Esophagus (tissue), 2 donors: ENCODE data around the gene IFI27. TPM values are rescaled to one million over a fixed set of nuclear protein-coding genes. Genes with fewer than 3 reads are reported as not detected.
"Not testable (repeated sequence)": the region's sequence is repeated elsewhere in the genome, so short reads cannot be mapped to it uniquely, and the experiment has no call there.

Source experiments
- H3K27ac ChIP-seq, 2 donors: one replicate each; pipeline ENCODE4 v1.5.1; 2013; ENCODE audit warnings: low read depth in 2 of 2, mild to moderate bottlenecking in 2 of 2, inconsistent platforms in 1 of 2, low read length in 1 of 2, moderate library complexity in 1 of 2
- H3K27me3 ChIP-seq, 2 donors: one replicate each; pipeline ENCODE4 v1.6.1; 2013; ENCODE audit warnings: low read length in 2 of 2, control low read depth in 1 of 2, mild to moderate bottlenecking in 1 of 2; ENCODE audit not compliant: insufficient read depth in 2 of 2, control insufficient read depth in 1 of 2
- H3K36me3 ChIP-seq, 2 donors: one replicate each; pipeline ENCODE4 v1.6.1; 2013; ENCODE audit warnings: low read length in 1 of 2; ENCODE audit not compliant: control insufficient read depth in 2 of 2, insufficient read depth in 2 of 2
- H3K4me1 ChIP-seq, 2 donors: one replicate each; pipeline ENCODE4 v1.6.1; 2013; ENCODE audit warnings: low read length in 1 of 2; ENCODE audit not compliant: control insufficient read depth in 2 of 2, insufficient read depth in 2 of 2
- H3K4me3 ChIP-seq, 2 donors: one replicate each; pipeline ENCODE4 v1.5.1; 2013; ENCODE audit warnings: low read length in 2 of 2, mild to moderate bottlenecking in 2 of 2, low read depth in 1 of 2, moderate library complexity in 1 of 2
- H3K9me3 ChIP-seq, 2 donors: one replicate each; pipeline ENCODE4 v1.6.1; 2013; ENCODE audit warnings: mild to moderate bottlenecking in 2 of 2, low read depth in 1 of 2, low read length in 1 of 2, moderate library complexity in 1 of 2; ENCODE audit not compliant: control insufficient read depth in 2 of 2, insufficient read depth in 1 of 2
- WGBS, 2 donors: extraction: QIAGEN DNeasy Blood & Tissue Kit; methylation state at CpG; one replicate each; pipeline ENCODE4 v1.1.7; 2013; 5-methylcytosine and 5-hydroxymethylcytosine counted together
- polyA plus RNA-seq, 2 donors: library from polyadenylated mRNA; stranded (reverse); fragments of 200-250 nt; gene quantifications; one replicate each; pipeline ENCODE4 v1.2.3, GENCODE V29; 2013
- donor health status: healthy with polysubstance abuse.
- donor health status: Bipolar disorder and iron deficiency.

IFI27 gene
- polyA plus RNA-seq, 2 donors = 155 to 478 TPM

- no peaks in the 10 kb centered on the region for H3K27me3 ChIP-seq
- H3K9me3 ChIP-seq = no peaks in the 10 kb centered on the region
- 67 to 70% methylated on average over 3 of the region's 3 CpGs for WGBS, 2 donors
- no peak overlapping the region for H3K27ac ChIP-seq
- H3K36me3 ChIP-seq = no peaks in the 10 kb centered on the region
- H3K4me1 ChIP-seq = peaks cover 0 to 5% of the 10 kb centered on the region in 2 donors
- H3K4me3 ChIP-seq = no peak overlapping the region
Observed at GRCh38 chr14:94142247-94142646, 31.7 kb downstream of the IFI27 start.

- Histone ChIP-seq H3K27me3 (no peaks in the 10 kb centered on the region), H3K27ac (no peak overlapping the region), H3K4me1 (peaks cover 0 to 5% of the 10 kb centered on the region in 2 donors), H3K36me3 (no peaks in the 10 kb centered on the region), H3K4me3 (no peak overlapping the region), H3K9me3 (no peaks in the 10 kb centered on the region)
- WGBS, 2 donors = 93 to 95% methylated on average over 1 of the region's 1 CpG
Observed at GRCh38 chr14:94142836-94143235, 32.3 kb downstream of the IFI27 start.

GRCh38 chr14:94143239-94143638 lies 32.7 kb downstream of the IFI27 start:
- no peaks in the 10 kb centered on the region for H3K36me3 ChIP-seq
- WGBS, 2 donors = 75% methylated on average over 3 of the region's 3 CpGs
- H3K9me3 ChIP-seq = no peaks in the 10 kb centered on the region
- H3K27ac ChIP-seq = no peak overlapping the region
- H3K4me3 ChIP-seq = no peak overlapping the region
- peaks cover 0 to 5% of the 10 kb centered on the region in 2 donors for H3K4me1 ChIP-seq
- no peaks in the 10 kb centered on the region for H3K27me3 ChIP-seq

- no peaks in the 10 kb centered on the region for H3K9me3 ChIP-seq
Observed at GRCh38 chr14:94143711-94144110, 33.2 kb downstream of the IFI27 start.

GRCh38 chr14:94144765-94145164 lies 34.2 kb downstream of the IFI27 start:
- no peaks in the 10 kb centered on the region for H3K36me3 ChIP-seq
- WGBS, 2 donors = 65 to 80% methylated on average over 1 of the region's 1 CpG

More at GRCh38 chr14:94143711-94144110, 33.2 kb downstream of the IFI27 start:
- peaks cover 0 to 5% of the 10 kb centered on the region in 2 donors for H3K4me1 ChIP-seq
- no peaks in the 10 kb centered on the region for H3K36me3 ChIP-seq
- no peak overlapping the region for H3K4me3 ChIP-seq
- no peak overlapping the region for H3K27ac ChIP-seq
- WGBS, 2 donors = 87 to 92% methylated on average over 4 of the region's 4 CpGs
- H3K27me3 ChIP-seq = no peaks in the 10 kb centered on the region

GRCh38 chr14:94145902-94146527 lies 35.5 kb downstream of the IFI27 start:
- Histone ChIP-seq H3K36me3 (no peaks in the 10 kb centered on the region), H3K4me3 (no peak overlapping the region), H3K9me3 (no peaks in the 10 kb centered on the region), H3K27ac (no peak overlapping the region), H3K27me3 (no peaks in the 10 kb centered on the region), H3K4me1 (peaks cover 0 to 5% of the 10 kb centered on the region in 2 donors)
- 66 to 82% methylated on average over 6 of the region's 6 CpGs for WGBS, 2 donors

More at GRCh38 chr14:94144765-94145164, 34.2 kb downstream of the IFI27 start:
- no peak overlapping the region for H3K4me3 ChIP-seq
- H3K27ac ChIP-seq = no peak overlapping the region
- no peaks in the 10 kb centered on the region for H3K9me3 ChIP-seq
- no peaks in the 10 kb centered on the region for H3K27me3 ChIP-seq
- H3K4me1 ChIP-seq = peaks cover 0 to 5% of the 10 kb centered on the region in 2 donors

GRCh38 chr14:94152676-94153075 lies 42.1 kb downstream of the IFI27 start:
- Histone ChIP-seq H3K9me3 (no peaks in the 10 kb centered on the region), H3K27me3 (no peaks in the 10 kb centered on the region), H3K4me3 (no peak overlapping the region), H3K36me3 (no peaks in the 10 kb centered on the region), H3K4me1 (no peaks in the 10 kb centered on the region), H3K27ac (no peak overlapping the region)
- 72 to 88% methylated on average over 1 of the region's 1 CpG for WGBS, 2 donors

GRCh38 chr14:94153750-94154342 lies 43.3 kb downstream of the IFI27 start:
- Histone ChIP-seq H3K9me3 (no peaks in the 10 kb centered on the region), H3K27me3 (no peaks in the 10 kb centered on the region), H3K4me3 (no peak overlapping the region), H3K36me3 (no peaks in the 10 kb centered on the region), H3K27ac (no peak overlapping the region), H3K4me1 (no peaks in the 10 kb centered on the region)
- WGBS, 2 donors = 87 to 88% methylated on average over 6 of the region's 6 CpGs

- not testable (repeated sequence) for H3K27me3 ChIP-seq, H3K36me3 ChIP-seq, H3K27ac ChIP-seq, H3K9me3 ChIP-seq, H3K4me3 ChIP-seq, H3K4me1 ChIP-seq
- WGBS, 2 donors = 76 to 84% methylated on average over 1 of the region's 1 CpG
Observed at GRCh38 chr14:94156143-94156542, 45.6 kb downstream of the IFI27 start.

- H3K27ac ChIP-seq = no peak overlapping the region
- no peak overlapping the region for H3K4me3 ChIP-seq
- no peaks in the 10 kb centered on the region for H3K36me3 ChIP-seq
- H3K9me3 ChIP-seq = no peaks in the 10 kb centered on the region
- H3K27me3 ChIP-seq = no peaks in the 10 kb centered on the region
- no peaks in the 10 kb centered on the region for H3K4me1 ChIP-seq
Observed at GRCh38 chr14:94157197-94157596, 46.7 kb downstream of the IFI27 start.
